IMR-90 (cell line): ENCODE measurements around the gene HENMT1. TPM values are rescaled to one million over a fixed set of nuclear protein-coding genes. Genes with fewer than 3 reads are reported as not detected.

Source experiments
- ATAC-seq: fragments of 200-7000 bp; cut with Tn5 transposase; 2 replicates; pipeline ENCODE4 v1.9.1; 2020; ENCODE audit warnings: low read depth, mild to moderate bottlenecking, moderate library complexity
- BruUV-seq: library from RNA; stranded (reverse); fragments of 400-500 nt; replicated peaks from 2 replicates; lab custom pipeline; 2021; lab: Mats Ljungman, UMichigan
- CTCF ChIA-PET: fragments of 300-600 bp; formaldehyde crosslinking; extraction: SDS; loops from one replicate; lab custom pipeline; 2021; ENCODE audit warnings: antibody characterized with exemption; lab: Yijun Ruan, JAX
- POLR2A ChIA-PET: fragments of 300-600 bp; sonication (Branson Sonifier 250); formaldehyde crosslinking; loops from one replicate; lab custom pipeline; 2022; ENCODE audit warnings: antibody characterized with exemption; ENCODE audit not compliant: unreplicated experiment; lab: Charles Lee
- DNase-seq: peaks from one replicate; pipeline ENCODE4 v3.0.0; 2013
- H2AFZ ChIP-seq: replicated peaks from 2 replicates; pipeline ENCODE3; 2013; ENCODE audit warnings: low read length, mild to moderate bottlenecking; ENCODE audit not compliant: poor library complexity
- H2AK5ac ChIP-seq: 2 replicates; pipeline ENCODE4 v1.6.1; 2013; ENCODE audit warnings: low read depth, low read length, inconsistent platforms
- H2AK9ac ChIP-seq: replicated peaks from 2 replicates; pipeline ENCODE3; 2013; ENCODE audit warnings: mild to moderate bottlenecking, low read depth, low read length, moderate library complexity; ENCODE audit not compliant: poor library complexity
- H2BK120ac ChIP-seq: 2 replicates; pipeline ENCODE4 v1.6.1; 2013; ENCODE audit warnings: low read depth, low read length, inconsistent platforms
- H2BK15ac ChIP-seq: 3 replicates; pipeline ENCODE4 v1.6.1; 2013; ENCODE audit warnings: low read depth, low read length, inconsistent platforms
- H2BK20ac ChIP-seq: 2 replicates; pipeline ENCODE4 v1.6.1; 2013; ENCODE audit warnings: low read depth, mild to moderate bottlenecking, inconsistent platforms, low read length, moderate library complexity
- H2BK5ac ChIP-seq: 2 replicates; pipeline ENCODE4 v1.6.1; 2013; ENCODE audit warnings: mild to moderate bottlenecking, low read depth, low read length, inconsistent platforms; ENCODE audit not compliant: poor library complexity, severe bottlenecking
- H3K14ac ChIP-seq: replicated peaks from 2 replicates; pipeline ENCODE4 v1.6.1; 2013; ENCODE audit warnings: low read depth, low read length, inconsistent platforms
- H3K18ac ChIP-seq: 2 replicates; pipeline ENCODE4 v1.6.1; 2013; ENCODE audit warnings: low read depth, low read length, control low read depth
- H3K23ac ChIP-seq: 2 replicates; pipeline ENCODE4 v1.6.1; 2013; ENCODE audit warnings: low read depth, low read length, inconsistent platforms
- H3K27ac ChIP-seq: 2 replicates; pipeline ENCODE4 v1.5.1; 2013; ENCODE audit warnings: mild to moderate bottlenecking, control low read depth, low read length; ENCODE audit not compliant: insufficient read depth
- H3K27me3 ChIP-seq: 2 replicates; pipeline ENCODE4 v1.6.1; 2013; ENCODE audit warnings: low read length; ENCODE audit not compliant: control insufficient read depth, insufficient read depth
- H3K36me3 ChIP-seq: 2 replicates; pipeline ENCODE4 v1.6.1; 2013; ENCODE audit warnings: low read length, mixed read lengths; ENCODE audit not compliant: control insufficient read depth, insufficient read depth
- H3K4ac ChIP-seq: 2 replicates; pipeline ENCODE4 v1.6.1; 2013; ENCODE audit warnings: low read depth, low read length, inconsistent platforms
- H3K4me1 ChIP-seq: 2 replicates; pipeline ENCODE4 v1.6.1; 2013; ENCODE audit warnings: low read length, mixed read lengths; ENCODE audit not compliant: control insufficient read depth, insufficient read depth
- H3K4me2 ChIP-seq: 2 replicates; pipeline ENCODE4 v1.6.1; 2013; ENCODE audit warnings: low read depth, mild to moderate bottlenecking, control low read depth, low read length, moderate library complexity
- H3K4me3 ChIP-seq: 2 replicates; pipeline ENCODE4 v1.5.1; 2013; ENCODE audit warnings: low read depth, mild to moderate bottlenecking, control low read depth, low read length, moderate library complexity; ENCODE audit not compliant: insufficient read depth
- H3K56ac ChIP-seq: 2 replicates; pipeline ENCODE4 v1.6.1; 2013; ENCODE audit warnings: low read length, inconsistent platforms; ENCODE audit not compliant: insufficient read depth; ENCODE audit errors: extremely low read depth
- H3K79me1 ChIP-seq, 2 experiments: 2 replicates each; pipeline ENCODE4 v1.6.1; 2013; ENCODE audit warnings: low read length in 2 of 2, inconsistent platforms in 1 of 2, low read depth in 1 of 2
- H3K9ac ChIP-seq: 2 replicates; pipeline ENCODE4 v1.6.1; 2013; ENCODE audit warnings: low read depth, low read length, control low read depth
- H3K9me1 ChIP-seq: 2 replicates; pipeline ENCODE4 v1.6.1; 2013; ENCODE audit warnings: low read length, inconsistent platforms; ENCODE audit not compliant: insufficient read depth
- H3K9me3 ChIP-seq: 2 replicates; pipeline ENCODE4 v1.6.1; 2013; ENCODE audit warnings: low read length; ENCODE audit not compliant: control insufficient read depth, insufficient read depth
- H4K20me1 ChIP-seq: 2 replicates; pipeline ENCODE4 v1.6.1; 2013; ENCODE audit warnings: low read length, inconsistent platforms; ENCODE audit not compliant: insufficient read depth
- H4K5ac ChIP-seq: 2 replicates; pipeline ENCODE4 v1.6.1; 2013; ENCODE audit warnings: mild to moderate bottlenecking, low read depth, low read length, control low read depth
- H4K8ac ChIP-seq, 2 experiments: 2 replicates each; pipeline ENCODE4 v1.6.1; 2013; ENCODE audit warnings: low read depth in 2 of 2, low read length in 2 of 2, control low read depth in 1 of 2, inconsistent platforms in 1 of 2
- H4K91ac ChIP-seq: 2 replicates; pipeline ENCODE4 v1.6.1; 2013; ENCODE audit warnings: low read depth, low read length, inconsistent platforms; ENCODE audit not compliant: insufficient read depth
- BHLHE40 ChIP-seq: fragments of 150-350 bp; IDR thresholded peaks from 2 replicates; pipeline ENCODE4 v1.6.1; 2016; ENCODE audit warnings: mild to moderate bottlenecking, low read depth, low read length
- CEBPB ChIP-seq: IDR thresholded peaks from 2 replicates; pipeline ENCODE4 v1.6.1; 2012; ENCODE audit warnings: low read depth, low read length, improper control_type of control experiment
- CHD1 ChIP-seq: IDR thresholded peaks from 2 replicates; pipeline ENCODE4 v1.6.1; 2012; ENCODE audit warnings: low read depth, low read length, improper control_type of control experiment
- FOS ChIP-seq: fragments of 150-350 bp; IDR thresholded peaks from 2 replicates; pipeline ENCODE4 v1.6.1; 2016; ENCODE audit warnings: low read depth, low read length
- MAFK ChIP-seq: IDR thresholded peaks from 2 replicates; pipeline ENCODE4 v1.6.1; 2012; ENCODE audit warnings: low read depth, low read length, improper control_type of control experiment
- MAZ ChIP-seq: IDR thresholded peaks from 2 replicates; pipeline ENCODE4 v1.6.1; 2012; ENCODE audit warnings: low read depth, mild to moderate bottlenecking, low read length, improper control_type of control experiment, moderate library complexity, borderline replicate concordance
- MXI1 ChIP-seq: IDR thresholded peaks from 2 replicates; pipeline ENCODE4 v1.6.1; 2012; ENCODE audit warnings: low read depth, mild to moderate bottlenecking, low read length, moderate library complexity, borderline replicate concordance
- NFE2L2 ChIP-seq: fragments of 150-350 bp; IDR thresholded peaks from 2 replicates; pipeline ENCODE4 v1.6.1; 2016; ENCODE audit warnings: low read depth, mild to moderate bottlenecking, low read length
- POLR2A ChIP-seq: IDR thresholded peaks from 2 replicates; pipeline ENCODE4 v1.6.1; 2012; ENCODE audit warnings: mild to moderate bottlenecking, low read depth, low read length
- RAD21 ChIP-seq: IDR thresholded peaks from 2 replicates; pipeline ENCODE4 v1.6.1; 2012; ENCODE audit warnings: low read length, improper control_type of control experiment
- RCOR1 ChIP-seq: IDR thresholded peaks from 2 replicates; pipeline ENCODE4 v1.6.1; 2012; ENCODE audit warnings: mild to moderate bottlenecking, low read length, improper control_type of control experiment; ENCODE audit not compliant: insufficient replicate concordance
- RFX5 ChIP-seq: IDR thresholded peaks from 2 replicates; pipeline ENCODE4 v1.8.0; 2012; ENCODE audit warnings: low read depth, mild to moderate bottlenecking, low read length, moderate library complexity
- WGBS, 2 experiments: methylation state at CpG; one replicate each; pipeline versions ENCODE4 v1.1.5 to v1.1.7; 2013; ENCODE audit warnings: missing lambda C conversion rate in 2 of 2; ENCODE audit not compliant: insufficient read length in 1 of 2; ENCODE audit errors: extremely low coverage in 2 of 2; 5-methylcytosine and 5-hydroxymethylcytosine counted together
- dilution Hi-C: fragments of 300-500 bp; cut with HindIII; formaldehyde crosslinking; loops from one replicate; pipeline ENCODE4 v1.14.3; 2018; ENCODE audit warnings: low sequenced_read_pairs; ENCODE audit not compliant: unreplicated experiment
- in situ Hi-C: fragments of 300-500 bp; cut with MboI; formaldehyde crosslinking; loops from 3 replicates; pipeline ENCODE4 v1.14.3; 2019; ENCODE audit warnings: low sequenced_read_pairs, inconsistent platforms, mixed read lengths
- intact Hi-C: fragments of 100-400 bp; cut with micrococcal nuclease; formaldehyde crosslinking; loops from 2 replicates; pipeline ENCODE4 v1.10.0; 2022
- polyA plus RNA-seq, 3 experiments: library from polyadenylated mRNA; depleted of rRNA; stranded (reverse); fragments of >200 nt; gene quantifications; 2 replicates each; pipeline ENCODE4 v1.2.3, GENCODE V29; 2012; ENCODE audit warnings: low replicate concordance in 1 of 3
- total RNA-seq: library from RNA; depleted of rRNA; stranded (reverse); fragments of >200 nt; gene quantifications from 2 replicates; pipeline ENCODE4 v1.2.3, GENCODE V29; 2012
- TF ChIP-seq, protein P1 (sequence below): conservative IDR thresholded peaks from 2 replicates; pipeline ENCODE4 v1.5.1; 2012; ENCODE audit warnings: mild to moderate bottlenecking, low read depth, low read length, improper control_type of control experiment
- TF ChIP-seq, protein P2 (sequence below): fragments of 150-350 bp; IDR thresholded peaks from 2 replicates; pipeline ENCODE4 v1.6.1; 2017; ENCODE audit warnings: mild to moderate bottlenecking, antibody characterized with exemption, low read length, low read depth

Gene HENMT1
- total and polyA plus RNA-seq, 2 of the 4 experiments (the other 2 are of a cell fraction) = 0.54 to 0.67 TPM

GRCh38 chr1:108678706-108679105 is 17.8 kb upstream of the HENMT1 start:
- DNase-seq (no peak), ATAC-seq (no peak)
- Histone ChIP-seq H3K56ac (no peak overlapping the region), H3K9me1 (no peaks in the 10 kb centered on the region), H2AK9ac (no peak overlapping the region), H2BK120ac (no peak overlapping the region), H3K4me1 (no peaks in the 10 kb centered on the region), H3K4me3 (no peak overlapping the region), H2AK5ac (no peak overlapping the region), H3K27ac (no peak overlapping the region), H3K14ac (no peak overlapping the region), H3K23ac (no peak overlapping the region), H3K79me1 (no peaks in the 10 kb centered on the region), H2BK15ac (no peak overlapping the region), H2BK20ac (no peak overlapping the region), H4K5ac (no peak overlapping the region), H3K4me2 (no peak overlapping the region), H3K36me3 (no peaks in the 10 kb centered on the region), H3K9me3 (no peaks in the 10 kb centered on the region), H3K27me3 (no peaks in the 10 kb centered on the region), H2BK5ac (no peak overlapping the region), H2AFZ (no peak overlapping the region), H3K4ac (no peak overlapping the region), H3K18ac (no peak overlapping the region), H4K20me1 (no peaks in the 10 kb centered on the region), H4K8ac (no peak overlapping the region), H3K9ac (no peak overlapping the region), H4K91ac (no peak overlapping the region)
- dilution Hi-C loops (no loop called here), in situ Hi-C loops (no loop called here), intact Hi-C loops (no loop called here)
- TF ChIP-seq, protein P1, sequence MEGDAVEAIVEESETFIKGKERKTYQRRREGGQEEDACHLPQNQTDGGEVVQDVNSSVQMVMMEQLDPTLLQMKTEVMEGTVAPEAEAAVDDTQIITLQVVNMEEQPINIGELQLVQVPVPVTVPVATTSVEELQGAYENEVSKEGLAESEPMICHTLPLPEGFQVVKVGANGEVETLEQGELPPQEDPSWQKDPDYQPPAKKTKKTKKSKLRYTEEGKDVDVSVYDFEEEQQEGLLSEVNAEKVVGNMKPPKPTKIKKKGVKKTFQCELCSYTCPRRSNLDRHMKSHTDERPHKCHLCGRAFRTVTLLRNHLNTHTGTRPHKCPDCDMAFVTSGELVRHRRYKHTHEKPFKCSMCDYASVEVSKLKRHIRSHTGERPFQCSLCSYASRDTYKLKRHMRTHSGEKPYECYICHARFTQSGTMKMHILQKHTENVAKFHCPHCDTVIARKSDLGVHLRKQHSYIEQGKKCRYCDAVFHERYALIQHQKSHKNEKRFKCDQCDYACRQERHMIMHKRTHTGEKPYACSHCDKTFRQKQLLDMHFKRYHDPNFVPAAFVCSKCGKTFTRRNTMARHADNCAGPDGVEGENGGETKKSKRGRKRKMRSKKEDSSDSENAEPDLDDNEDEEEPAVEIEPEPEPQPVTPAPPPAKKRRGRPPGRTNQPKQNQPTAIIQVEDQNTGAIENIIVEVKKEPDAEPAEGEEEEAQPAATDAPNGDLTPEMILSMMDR = no peak
- TF ChIP-seq FOS = no peak
- no peak for TF ChIP-seq CHD1
- TF ChIP-seq RAD21 = no peak
- TF ChIP-seq MAFK = no peak
- no peak for TF ChIP-seq BHLHE40
- no peak for TF ChIP-seq RFX5
- TF ChIP-seq, protein P2, sequence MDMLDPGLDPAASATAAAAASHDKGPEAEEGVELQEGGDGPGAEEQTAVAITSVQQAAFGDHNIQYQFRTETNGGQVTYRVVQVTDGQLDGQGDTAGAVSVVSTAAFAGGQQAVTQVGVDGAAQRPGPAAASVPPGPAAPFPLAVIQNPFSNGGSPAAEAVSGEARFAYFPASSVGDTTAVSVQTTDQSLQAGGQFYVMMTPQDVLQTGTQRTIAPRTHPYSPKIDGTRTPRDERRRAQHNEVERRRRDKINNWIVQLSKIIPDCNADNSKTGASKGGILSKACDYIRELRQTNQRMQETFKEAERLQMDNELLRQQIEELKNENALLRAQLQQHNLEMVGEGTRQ = no peak
- no peak for TF ChIP-seq MXI1
- no peak for TF ChIP-seq POLR2A
- no peak for TF ChIP-seq CEBPB
- TF ChIP-seq MAZ = no peak
- TF ChIP-seq NFE2L2 = no peak
- no peak for TF ChIP-seq RCOR1
- CTCF ChIA-PET = no interaction called here
- WGBS, 2 experiments = no CpG with 5 or more reads among the region's 4 CpGs
- no TSS peak for BruUV-seq
- POLR2A ChIA-PET = no interaction called here
